ENCODE results near the gene DYSF.

DNA sequence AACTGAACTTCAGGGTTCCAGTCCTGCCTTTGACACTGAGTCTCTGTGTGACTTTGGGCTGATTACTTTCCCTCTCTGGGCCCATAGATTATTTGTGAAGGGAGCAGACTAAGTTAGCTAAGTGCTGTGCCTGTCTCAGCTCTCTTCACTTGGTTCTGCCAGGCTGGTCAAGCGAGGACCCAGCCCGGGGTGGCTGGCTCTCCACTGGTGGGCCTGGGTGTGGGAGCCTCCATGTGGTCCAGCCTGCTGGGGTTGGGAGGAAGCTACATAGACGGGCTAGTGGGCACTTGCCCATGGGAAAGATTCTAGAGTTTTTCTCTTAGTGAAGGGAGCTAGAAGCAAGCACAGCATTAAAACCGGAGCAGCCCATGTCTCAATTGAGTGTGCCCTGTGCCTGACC, 59.0 kb downstream of the DYSF start:
- no peak for TF ChIP-seq CTCF (IDR thresholded peaks at IDR 0.05)
- no peak for TF ChIP-seq POLR2A (IDR thresholded peaks at IDR 0.05)
